Suprapubic skin (tissue), 4 donors: ENCODE data around the gene TRIM41.

Experiments
- CTCF ChIP-seq, 2 donors: fragments of 200-600 bp in 1 of 2; fragments of 450-650 bp in 1 of 2; sonication (generic) in 1 of 2; IDR thresholded peaks; one replicate each; pipeline ENCODE4 v1.5.1; 2016 to 2019; ENCODE audit warnings: antibody characterized with exemption in 2 of 2, mild to moderate bottlenecking in 1 of 2, moderate library complexity in 1 of 2
- EP300 ChIP-seq: sonication (generic); formaldehyde crosslinking; IDR thresholded peaks from one replicate; pipeline ENCODE4 v1.6.1; 2017; ENCODE audit warnings: antibody characterized with exemption
- POLR2AphosphoS5 ChIP-seq, 3 donors: sonication (generic); formaldehyde crosslinking; IDR thresholded peaks; one replicate each; pipeline ENCODE4 v1.6.1; 2017; ENCODE audit warnings: antibody characterized with exemption in 3 of 3

- TF ChIP-seq CTCF (IDR thresholded peaks at IDR 0.05) (no peak), POLR2AphosphoS5 (IDR thresholded peaks at IDR 0.05) (no peak), EP300 (no peak)
Measured at GRCh38 chr5:181184845-181185216, 38.2 kb upstream of the TRIM41 start.
